ENCODE data around the gene FAM174B.

DNA sequence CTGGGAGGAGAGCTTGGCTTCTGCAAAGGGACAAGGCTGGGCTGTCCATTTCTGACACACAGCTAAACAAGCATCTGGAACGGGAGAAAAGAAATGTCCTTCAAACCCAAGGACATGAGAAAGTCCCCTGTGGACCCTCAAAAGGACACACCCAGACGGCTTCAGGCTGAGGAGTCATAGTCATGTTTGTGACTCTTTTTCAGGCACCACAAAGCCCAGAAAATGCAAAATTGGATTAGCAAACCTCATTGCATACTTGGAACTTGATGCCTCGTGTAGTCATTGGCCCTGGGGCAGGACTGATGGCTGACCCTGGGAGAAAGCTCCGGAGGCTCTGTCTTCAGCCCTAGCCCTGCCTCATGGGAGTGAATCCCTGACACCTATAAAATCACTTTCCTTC lies 21.5 kb downstream of the FAM174B start:
- TF ChIP-seq, protein P1, sequence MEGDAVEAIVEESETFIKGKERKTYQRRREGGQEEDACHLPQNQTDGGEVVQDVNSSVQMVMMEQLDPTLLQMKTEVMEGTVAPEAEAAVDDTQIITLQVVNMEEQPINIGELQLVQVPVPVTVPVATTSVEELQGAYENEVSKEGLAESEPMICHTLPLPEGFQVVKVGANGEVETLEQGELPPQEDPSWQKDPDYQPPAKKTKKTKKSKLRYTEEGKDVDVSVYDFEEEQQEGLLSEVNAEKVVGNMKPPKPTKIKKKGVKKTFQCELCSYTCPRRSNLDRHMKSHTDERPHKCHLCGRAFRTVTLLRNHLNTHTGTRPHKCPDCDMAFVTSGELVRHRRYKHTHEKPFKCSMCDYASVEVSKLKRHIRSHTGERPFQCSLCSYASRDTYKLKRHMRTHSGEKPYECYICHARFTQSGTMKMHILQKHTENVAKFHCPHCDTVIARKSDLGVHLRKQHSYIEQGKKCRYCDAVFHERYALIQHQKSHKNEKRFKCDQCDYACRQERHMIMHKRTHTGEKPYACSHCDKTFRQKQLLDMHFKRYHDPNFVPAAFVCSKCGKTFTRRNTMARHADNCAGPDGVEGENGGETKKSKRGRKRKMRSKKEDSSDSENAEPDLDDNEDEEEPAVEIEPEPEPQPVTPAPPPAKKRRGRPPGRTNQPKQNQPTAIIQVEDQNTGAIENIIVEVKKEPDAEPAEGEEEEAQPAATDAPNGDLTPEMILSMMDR (IDR thresholded peaks at IDR 0.05; ENCODE audit: low read depth, low read length), result no peak
- no peak for TF ChIP-seq POLR2A (IDR thresholded peaks at IDR 0.05; ENCODE audit: extremely low read depth, insufficient read length)
- TF ChIP-seq MYC (IDR thresholded peaks at IDR 0.05; ENCODE audit: low read depth, low read length), result no peak
- TF ChIP-seq, protein P2, sequence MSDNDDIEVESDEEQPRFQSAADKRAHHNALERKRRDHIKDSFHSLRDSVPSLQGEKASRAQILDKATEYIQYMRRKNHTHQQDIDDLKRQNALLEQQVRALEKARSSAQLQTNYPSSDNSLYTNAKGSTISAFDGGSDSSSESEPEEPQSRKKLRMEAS (IDR thresholded peaks at IDR 0.05; ENCODE audit: low read depth, low read length), result no peak

All from NB4 (cell line).